Large intestine (tissue), 3 donors: Measurements from ENCODE around the gene LAPTM5. TPM values are rescaled to one million over a fixed set of nuclear protein-coding genes. Genes with fewer than 3 reads are reported as not detected.

Experiments used
- DNase-seq, 2 donors: peaks; one replicate each; pipeline versions ENCODE4 v3.0.0 to v3.0.0-alpha.2; 2013
- H3K27ac ChIP-seq: one replicate; pipeline ENCODE4 v1.5.1; 2013; ENCODE audit warnings: low read length
- H3K27me3 ChIP-seq: 2 replicates; pipeline ENCODE4 v1.6.1; 2013; ENCODE audit warnings: low read length; ENCODE audit not compliant: control insufficient read depth, insufficient read depth
- H3K36me3 ChIP-seq: 2 replicates; pipeline ENCODE4 v1.6.1; 2013; ENCODE audit warnings: low read length; ENCODE audit not compliant: control insufficient read depth, insufficient read depth
- H3K4me1 ChIP-seq: one replicate; pipeline ENCODE4 v1.6.1; 2013; ENCODE audit warnings: low read length; ENCODE audit not compliant: control insufficient read depth, insufficient read depth
- H3K4me3 ChIP-seq: one replicate; pipeline ENCODE4 v1.5.1; 2013; ENCODE audit warnings: low read length
- H3K9me3 ChIP-seq: one replicate; pipeline ENCODE4 v1.6.1; 2013; ENCODE audit warnings: mild to moderate bottlenecking, low read depth, low read length, moderate library complexity; ENCODE audit not compliant: control insufficient read depth
- WGBS: methylation state at CpG from one replicate; pipeline ENCODE4 v1.1.5; 2013; ENCODE audit warnings: low lambda C conversion rate; ENCODE audit not compliant: insufficient coverage; 5-methylcytosine and 5-hydroxymethylcytosine counted together
- polyA plus RNA-seq: library from polyadenylated mRNA; unstranded; fragments of 120-200 nt; gene quantifications from one replicate; pipeline ENCODE4 v1.2.1, GENCODE V29; 2013

LAPTM5 gene
- polyA plus RNA-seq, 1 donor = 39.9 TPM

- Histone ChIP-seq H3K27me3 (peaks cover 8% of the 10 kb centered on the region), H3K4me3 (no peak overlapping the region), H3K36me3 (no peaks in the 10 kb centered on the region), H3K9me3 (no peaks in the 10 kb centered on the region), H3K27ac (no peak overlapping the region), H3K4me1 (no peaks in the 10 kb centered on the region)
- DNase-seq = no peak
Observed at GRCh38 chr1:30702823-30703222, 54.8 kb downstream of the LAPTM5 start.

GRCh38 chr1:30701258-30701633 is 56.3 kb downstream of the LAPTM5 start:
- Histone ChIP-seq H3K27ac (no peak overlapping the region), H3K36me3 (no peaks in the 10 kb centered on the region), H3K4me3 (no peak overlapping the region), H3K27me3 (peaks cover 4% of the 10 kb centered on the region), H3K9me3 (no peaks in the 10 kb centered on the region), H3K4me1 (no peaks in the 10 kb centered on the region)
- WGBS = 75% methylated on average over 2 of the region's 2 CpGs
- no peak for DNase-seq

- H3K4me3 ChIP-seq = no peak overlapping the region
- DNase-seq = no peak
- H3K27me3 ChIP-seq = peaks cover 8% of the 10 kb centered on the region
- no peak overlapping the region for H3K27ac ChIP-seq
- H3K4me1 ChIP-seq = no peaks in the 10 kb centered on the region
- 60% methylated on average over 2 of the region's 7 CpGs for WGBS
- no peaks in the 10 kb centered on the region for H3K9me3 ChIP-seq
- H3K36me3 ChIP-seq = no peaks in the 10 kb centered on the region
Observed at GRCh38 chr1:30700528-30701257, 56.9 kb downstream of the LAPTM5 start.

GRCh38 chr1:30699762-30700161 is 57.8 kb downstream of the LAPTM5 start:
- H3K4me1 ChIP-seq = no peaks in the 10 kb centered on the region

GRCh38 chr1:30698401-30698981 is 59.1 kb downstream of the LAPTM5 start:
- no peaks in the 10 kb centered on the region for H3K4me1 ChIP-seq
- H3K27ac ChIP-seq = no peak overlapping the region
- H3K4me3 ChIP-seq = no peak overlapping the region
- WGBS = no CpG with 5 or more reads among the region's 17 CpGs
- DNase-seq = no peak
- H3K27me3 ChIP-seq = peaks cover 12% of the 10 kb centered on the region
- H3K36me3 ChIP-seq = no peaks in the 10 kb centered on the region
- H3K9me3 ChIP-seq = no peaks in the 10 kb centered on the region

More at GRCh38 chr1:30699762-30700161, 57.8 kb downstream of the LAPTM5 start:
- peaks cover 11% of the 10 kb centered on the region for H3K27me3 ChIP-seq
- no peak for DNase-seq
- H3K9me3 ChIP-seq = no peaks in the 10 kb centered on the region
- H3K4me3 ChIP-seq = no peak overlapping the region
- WGBS = 57% methylated on average over 1 of the region's 1 CpG
- no peaks in the 10 kb centered on the region for H3K36me3 ChIP-seq
- H3K27ac ChIP-seq = no peak overlapping the region

- DNase-seq = no peak
- no CpG with 5 or more reads among the region's 9 CpGs for WGBS
- Histone ChIP-seq H3K36me3 (no peaks in the 10 kb centered on the region), H3K27me3 (peaks cover 12% of the 10 kb centered on the region), H3K4me3 (no peak overlapping the region), H3K9me3 (no peaks in the 10 kb centered on the region), H3K27ac (no peak overlapping the region), H3K4me1 (no peaks in the 10 kb centered on the region)
Observed at GRCh38 chr1:30697571-30698376, 59.8 kb downstream of the LAPTM5 start.

GRCh38 chr1:30696831-30697230 is 60.7 kb downstream of the LAPTM5 start:
- 100% methylated on average over 1 of the region's 6 CpGs for WGBS
- Histone ChIP-seq H3K27me3 (peaks cover 14% of the 10 kb centered on the region), H3K4me1 (no peaks in the 10 kb centered on the region), H3K27ac (no peak overlapping the region), H3K36me3 (no peaks in the 10 kb centered on the region), H3K9me3 (no peaks in the 10 kb centered on the region), H3K4me3 (no peak overlapping the region)
- no peak for DNase-seq

GRCh38 chr1:30695439-30695841 is 62.1 kb downstream of the LAPTM5 start:
- Histone ChIP-seq H3K9me3 (no peaks in the 10 kb centered on the region), H3K27me3 (peaks cover 10% of the 10 kb centered on the region), H3K36me3 (no peaks in the 10 kb centered on the region), H3K4me1 (no peaks in the 10 kb centered on the region), H3K4me3 (no peak overlapping the region), H3K27ac (no peak overlapping the region)
- no peak for DNase-seq
- no CpG with 5 or more reads among the region's 6 CpGs for WGBS

GRCh38 chr1:30694280-30695175 is 63.0 kb downstream of the LAPTM5 start:
- no CpG with 5 or more reads among the region's 8 CpGs for WGBS
- Histone ChIP-seq H3K9me3 (no peaks in the 10 kb centered on the region), H3K36me3 (no peaks in the 10 kb centered on the region), H3K27ac (no peak overlapping the region), H3K4me3 (no peak overlapping the region), H3K4me1 (no peaks in the 10 kb centered on the region), H3K27me3 (peaks cover 12% of the 10 kb centered on the region)
- no peak for DNase-seq

GRCh38 chr1:30693822-30694221 is 63.8 kb downstream of the LAPTM5 start:
- WGBS = no CpG with 5 or more reads among the region's 5 CpGs
- H3K9me3 ChIP-seq = no peaks in the 10 kb centered on the region
- H3K36me3 ChIP-seq = no peaks in the 10 kb centered on the region
- no peak for DNase-seq
- peaks cover 16% of the 10 kb centered on the region for H3K27me3 ChIP-seq
- H3K27ac ChIP-seq = no peak overlapping the region
- H3K4me1 ChIP-seq = no peaks in the 10 kb centered on the region
- H3K4me3 ChIP-seq = no peak overlapping the region
